ENCODE results near the gene AGFG2.

AGFG2 gene

DNA sequence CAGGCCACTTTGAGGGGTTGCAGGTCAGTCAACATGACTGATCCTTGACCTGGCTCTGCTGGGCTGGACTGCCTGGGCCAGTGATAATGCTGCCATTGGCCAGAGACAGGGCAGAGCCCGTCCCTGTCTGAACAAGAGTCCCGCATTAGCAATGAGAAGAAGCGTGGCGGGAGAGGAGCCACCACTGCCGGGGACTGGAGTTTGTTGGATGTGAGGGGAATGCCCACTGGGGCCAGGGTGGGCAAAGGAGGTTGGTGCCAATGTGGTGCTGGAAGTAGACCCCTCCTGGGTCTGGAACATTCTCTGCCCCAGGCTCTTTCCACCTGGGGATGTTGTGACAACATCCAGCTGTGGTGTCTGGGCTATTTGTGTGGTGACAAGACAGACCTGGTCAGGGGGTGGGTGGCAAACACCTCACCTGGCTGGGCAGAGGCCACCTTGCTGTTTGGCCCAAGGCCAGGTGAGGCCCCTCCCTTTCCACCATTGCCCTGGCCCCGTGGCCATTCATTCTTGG is 27.1 kb downstream of the AGFG2 start:
- Histone ChIP-seq H3K36me3 (peaks cover 0 to 27% (median 15%) of the 10 kb centered on the region in 11 experiments; a peak in 11 of 22 replicates), H3K4me3 (no peak overlapping the region), H3K9me3 (replicated peaks in 1 of 11) (no peaks in the 10 kb centered on the region), H3K4me1 (peaks cover 39 to 50% (median 47%) of the 10 kb centered on the region in 10 experiments), H4K20me1 (peaks cover 3 to 32% (median 14%) of the 10 kb centered on the region in 11 experiments; a peak in 20 of 22 replicates), H3K27ac (no peak overlapping the region), H3K4me2 (no peak overlapping the region), H3K27me3 (peaks cover 15 to 24% (median 22%) of the 10 kb centered on the region in 11 experiments), H3K9ac (no peak overlapping the region)
- TF ChIP-seq Cebpa-rat (IDR thresholded peaks at IDR 0.05) = no peak

DNA sequence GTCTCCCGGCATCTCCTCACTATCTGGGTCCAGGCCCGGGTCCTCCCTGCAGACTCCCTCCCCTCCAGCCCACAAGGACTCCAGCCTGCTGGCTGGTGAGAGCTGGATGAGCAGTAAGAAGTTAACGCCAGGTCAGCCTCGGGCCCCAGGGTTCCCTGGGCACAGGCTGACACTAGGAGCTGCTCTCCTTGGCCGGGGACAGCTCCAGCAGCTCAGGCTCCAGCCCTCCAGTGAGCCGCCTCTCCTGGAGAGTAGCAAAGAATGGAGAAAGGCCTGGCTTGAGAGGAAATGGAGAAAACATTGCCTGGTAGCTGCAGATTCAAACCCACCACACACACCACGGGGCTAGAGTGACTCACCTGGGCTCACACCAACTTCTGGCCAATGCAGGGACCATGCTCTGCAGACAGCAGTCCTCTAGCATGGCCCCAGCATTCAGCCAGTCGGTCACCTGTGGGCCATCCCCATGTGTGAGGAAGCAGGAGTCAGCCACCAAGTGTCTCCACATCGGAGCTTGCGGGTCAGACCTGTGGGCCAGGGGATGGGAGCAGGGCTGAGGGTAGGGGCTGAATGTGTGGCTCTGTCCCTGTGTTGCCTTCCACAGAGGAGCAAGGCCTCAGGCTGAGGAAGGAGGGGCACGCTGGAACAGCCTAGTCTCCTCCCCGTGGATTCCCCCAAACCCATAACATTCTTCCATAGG is 28.2 kb downstream of the AGFG2 start:
- TF ChIP-seq Cebpa-rat (IDR thresholded peaks at IDR 0.05) = no peak
- no peak overlapping the region for H3K4me3 ChIP-seq
- peak overlapping the region in 4 of 11 experiments; percentile 2 to 34 (median 20); a peak in 1 of 22 replicates for H3K27ac ChIP-seq
- H3K9me3 ChIP-seq (replicated peaks in 1 of 11) = no peaks in the 10 kb centered on the region
- H3K9ac ChIP-seq = peak overlapping the region in 6 of 11 experiments; percentile 1 to 39 (median 28); a peak in 5 of 22 replicates
- peaks cover 13 to 43% (median 24%) of the 10 kb centered on the region in 11 experiments; a peak in 20 of 22 replicates for H4K20me1 ChIP-seq
- H3K4me2 ChIP-seq = peak overlapping the region; percentile 21 to 91 (median 77); a peak in 21 of 22 replicates
- peaks cover 26 to 35% (median 30%) of the 10 kb centered on the region in 11 experiments for H3K27me3 ChIP-seq
- peaks cover 0 to 27% (median 15%) of the 10 kb centered on the region in 11 experiments; a peak in 13 of 22 replicates for H3K36me3 ChIP-seq
- peaks cover 40 to 61% (median 56%) of the 10 kb centered on the region in 10 experiments for H3K4me1 ChIP-seq

DNA sequence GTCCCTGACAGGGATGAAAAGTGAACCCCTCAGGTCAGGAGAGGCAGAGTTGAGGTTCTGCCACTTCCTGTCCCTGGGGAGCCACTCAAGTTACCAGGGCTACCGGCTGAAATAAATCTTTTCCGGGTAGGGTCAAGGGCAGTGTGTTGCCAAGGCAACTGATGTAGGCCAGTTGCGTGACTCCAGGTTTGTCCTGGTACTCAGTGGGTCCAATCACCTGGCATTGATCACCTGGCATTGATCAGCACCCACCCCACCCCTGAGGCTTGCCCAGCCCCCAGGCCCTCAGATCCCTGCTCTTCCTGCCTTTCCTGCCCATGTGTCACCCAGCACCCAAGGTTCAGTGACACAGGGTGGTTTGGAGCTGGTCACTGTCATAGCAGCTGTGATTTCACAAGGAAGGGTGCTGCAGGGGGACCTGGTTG is 28.8 kb downstream of the AGFG2 start:
- H3K27ac ChIP-seq = peak overlapping the region in 3 of 11 experiments; percentile 2 to 34 (median 22); a peak in 2 of 22 replicates
- H4K20me1 ChIP-seq = peaks cover 19 to 49% (median 30%) of the 10 kb centered on the region in 11 experiments; a peak in 20 of 22 replicates
- peaks cover 26 to 41% (median 31%) of the 10 kb centered on the region in 11 experiments for H3K27me3 ChIP-seq
- peaks cover 40 to 64% (median 58%) of the 10 kb centered on the region in 10 experiments for H3K4me1 ChIP-seq
- no peak for TF ChIP-seq Cebpa-rat (IDR thresholded peaks at IDR 0.05)
- no peaks in the 10 kb centered on the region for H3K9me3 ChIP-seq (replicated peaks in 1 of 11)
- H3K36me3 ChIP-seq = peaks cover 0 to 25% (median 14%) of the 10 kb centered on the region in 11 experiments; a peak in 19 of 22 replicates
- peak overlapping the region in 6 of 11 experiments; percentile 1 to 39 (median 28); a peak in 5 of 22 replicates for H3K9ac ChIP-seq
- no peak overlapping the region for H3K4me3 ChIP-seq
- H3K4me2 ChIP-seq = peak overlapping the region; percentile 21 to 91 (median 77); a peak in 21 of 22 replicates

DNA sequence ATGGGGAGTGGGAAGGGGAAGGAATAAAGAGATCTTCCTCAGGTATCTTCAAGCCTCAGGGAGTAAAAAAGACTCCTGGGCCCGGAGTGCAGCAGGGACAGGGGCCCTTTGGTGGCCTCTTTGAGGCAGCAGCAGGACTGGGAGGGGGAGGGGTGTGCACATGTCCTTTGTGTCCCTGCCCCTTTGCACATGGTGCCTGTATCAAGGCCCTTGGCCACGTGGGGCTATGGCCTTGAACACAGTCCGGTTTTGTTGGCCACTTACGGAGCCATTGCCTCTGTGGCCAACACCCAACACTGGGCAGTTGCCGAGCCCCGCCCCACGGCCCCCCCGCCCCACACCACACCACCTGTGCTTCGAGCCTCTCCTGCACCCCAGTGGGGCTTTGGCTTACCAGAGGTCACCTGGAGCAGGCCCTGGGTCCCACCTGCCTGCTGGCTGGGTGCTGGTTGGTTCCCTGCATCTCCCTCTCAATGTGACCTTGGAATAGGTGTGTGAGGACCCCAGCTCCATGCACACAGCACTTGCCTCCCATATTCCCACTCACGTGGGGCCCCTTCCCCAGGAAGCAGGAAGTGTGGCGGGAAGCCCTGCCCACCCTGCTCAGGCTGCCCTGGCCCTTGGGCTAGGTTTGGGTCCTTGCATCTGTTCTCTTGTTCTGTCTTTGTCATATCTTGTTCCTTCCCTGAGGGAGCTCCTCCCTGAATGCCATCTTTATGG is 29.3 kb downstream of the AGFG2 start:
- Histone ChIP-seq H3K9ac (0 out of 22 replicates have a peak overlapping the region, but pooled peaks of 1 of the 11 experiments have one; percentile 1), H3K9me3 (replicated peaks in 1 of 11) (no peaks in the 10 kb centered on the region), H3K4me2 (peak overlapping the region; percentile 61 to 91 (median 77); a peak in 21 of 22 replicates), H3K4me1 (peaks cover 40 to 68% (median 60%) of the 10 kb centered on the region in 10 experiments), H3K4me3 (no peak overlapping the region), H4K20me1 (peaks cover 24 to 55% (median 35%) of the 10 kb centered on the region in 11 experiments; a peak in 20 of 22 replicates), H3K27ac (peak overlapping the region in 1 of 11 experiments; percentile 22; a peak in 1 of 22 replicates), H3K27me3 (peaks cover 26 to 44% (median 31%) of the 10 kb centered on the region in 11 experiments), H3K36me3 (peaks cover 3 to 25% (median 14%) of the 10 kb centered on the region in 11 experiments; a peak in 21 of 22 replicates)
- TF ChIP-seq Cebpa-rat (IDR thresholded peaks at IDR 0.05) = no peak

DNA sequence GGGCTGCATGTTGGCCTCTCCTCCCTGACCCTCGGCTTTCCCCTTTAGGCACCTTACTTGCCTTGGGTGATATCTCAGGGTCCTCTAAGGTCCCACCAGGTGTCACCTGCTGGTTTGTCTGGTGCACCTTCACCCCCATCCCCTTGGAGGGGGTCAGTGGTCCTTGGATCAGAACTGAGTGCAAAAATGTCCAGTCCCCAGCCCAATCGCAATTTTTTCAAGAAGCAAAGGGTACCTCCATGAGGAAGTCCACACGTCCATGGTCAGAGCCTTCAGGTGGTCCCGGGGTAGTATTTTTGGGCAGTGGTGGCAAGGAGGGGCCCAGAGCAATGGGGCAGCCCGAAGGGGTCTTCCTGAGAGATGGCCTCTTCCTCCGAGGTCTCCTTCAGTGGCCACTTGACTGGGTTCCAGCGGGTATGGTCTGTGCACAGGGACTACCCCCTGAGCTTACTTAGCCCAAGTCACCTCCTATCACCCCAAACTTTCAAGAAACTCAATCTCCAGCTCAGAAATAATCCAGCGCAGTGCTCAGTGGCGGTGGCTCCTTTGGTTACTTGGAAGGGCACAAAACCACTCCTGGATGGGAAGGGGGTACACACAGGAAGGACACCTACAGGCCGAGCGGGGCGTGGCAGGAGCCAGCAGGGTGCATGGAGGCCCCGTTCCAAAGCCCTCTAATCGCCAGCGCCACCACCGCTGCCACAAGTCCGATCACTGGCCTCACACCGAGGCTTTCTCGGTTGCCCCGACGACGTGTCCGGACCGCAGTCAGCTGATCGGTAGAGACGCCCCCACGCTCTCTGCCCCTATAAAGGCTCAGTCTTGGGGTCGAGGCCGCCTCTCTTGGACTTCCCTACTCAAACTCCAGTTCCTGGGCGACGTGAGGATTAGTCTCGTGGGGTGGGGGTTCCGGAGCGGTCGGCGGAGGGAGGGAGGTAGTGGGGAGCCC is 30.2 kb downstream of the AGFG2 start:
- no peaks in the 10 kb centered on the region for H3K9me3 ChIP-seq (replicated peaks in 1 of 11)
- no peak for TF ChIP-seq Cebpa-rat (IDR thresholded peaks at IDR 0.05)
- peaks cover 40 to 72% (median 58%) of the 10 kb centered on the region in 10 experiments for H3K4me1 ChIP-seq
- H4K20me1 ChIP-seq = peaks cover 26 to 63% (median 43%) of the 10 kb centered on the region in 11 experiments; a peak in 20 of 22 replicates
- H3K4me3 ChIP-seq = no peak overlapping the region
- H3K36me3 ChIP-seq = peaks cover 11 to 31% (median 19%) of the 10 kb centered on the region in 11 experiments
- peak overlapping the region; percentile 61 to 91 (median 77) for H3K4me2 ChIP-seq
- H3K27me3 ChIP-seq = peaks cover 26 to 48% (median 31%) of the 10 kb centered on the region in 11 experiments
- H3K27ac ChIP-seq = no peak overlapping the region
- H3K9ac ChIP-seq = no peak overlapping the region

DNA sequence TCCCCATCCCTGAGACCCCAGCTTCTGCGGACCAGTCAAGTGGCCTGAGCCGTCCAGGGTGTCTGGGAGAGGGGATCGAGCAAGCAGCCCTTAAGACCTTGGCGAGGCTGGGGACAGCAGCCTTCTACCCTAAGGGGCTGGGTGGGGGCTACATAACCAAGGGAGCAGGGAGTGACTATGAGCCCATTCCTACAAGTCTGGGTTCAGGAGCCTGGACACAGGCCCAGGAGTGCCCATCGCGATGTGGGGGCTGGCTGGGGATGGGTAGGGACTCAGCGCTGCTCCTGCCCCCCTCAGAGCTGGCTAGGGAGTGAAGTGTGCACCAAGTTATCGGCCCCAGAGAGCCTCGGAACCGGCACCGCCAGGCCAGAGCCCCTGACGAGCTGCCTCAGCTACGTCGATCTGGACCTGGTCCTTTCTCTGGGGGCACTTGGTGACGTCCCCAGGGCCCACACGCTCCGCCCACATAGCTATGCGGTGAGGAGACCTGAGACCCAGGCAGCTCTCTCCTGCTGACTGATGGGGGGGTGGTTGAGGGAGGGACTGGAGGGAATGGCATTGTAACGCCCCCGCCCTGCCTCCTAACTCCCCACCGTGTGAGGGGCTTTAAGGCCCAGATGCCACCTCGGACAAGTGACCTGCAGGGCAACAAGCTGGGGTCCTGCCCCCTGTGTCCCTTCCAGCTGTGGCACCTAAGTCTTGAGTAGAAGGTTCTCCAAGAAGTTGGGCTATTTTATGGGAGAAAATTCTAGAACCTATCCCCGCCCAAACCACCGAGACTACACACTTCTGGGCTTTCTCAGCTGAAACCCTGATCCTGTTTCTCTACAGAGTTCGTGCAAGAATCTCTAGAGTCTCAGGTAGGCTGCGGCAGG is 32.2 kb downstream of the AGFG2 start:
- peaks cover 26 to 83% (median 56%) of the 10 kb centered on the region in 11 experiments; a peak in 21 of 22 replicates for H4K20me1 ChIP-seq
- H3K4me1 ChIP-seq = peaks cover 40 to 70% (median 57%) of the 10 kb centered on the region in 10 experiments
- H3K27me3 ChIP-seq = peaks cover 26 to 50% (median 31%) of the 10 kb centered on the region in 11 experiments
- peak overlapping the region; percentile 18 to 91 (median 77); a peak in 21 of 22 replicates for H3K4me2 ChIP-seq
- peak overlapping the region in 1 of 10 experiments; percentile 11; a peak in 1 of 20 replicates for H3K4me3 ChIP-seq
- TF ChIP-seq Cebpa-rat (IDR thresholded peaks at IDR 0.05) = no peak
- peaks cover 31 to 49% (median 40%) of the 10 kb centered on the region in 11 experiments for H3K36me3 ChIP-seq
- H3K9ac ChIP-seq = peak overlapping the region in 1 of 11 experiments; percentile 4; a peak in 1 of 22 replicates
- H3K27ac ChIP-seq = no peak overlapping the region
- H3K9me3 ChIP-seq (replicated peaks in 1 of 11) = no peaks in the 10 kb centered on the region

DNA sequence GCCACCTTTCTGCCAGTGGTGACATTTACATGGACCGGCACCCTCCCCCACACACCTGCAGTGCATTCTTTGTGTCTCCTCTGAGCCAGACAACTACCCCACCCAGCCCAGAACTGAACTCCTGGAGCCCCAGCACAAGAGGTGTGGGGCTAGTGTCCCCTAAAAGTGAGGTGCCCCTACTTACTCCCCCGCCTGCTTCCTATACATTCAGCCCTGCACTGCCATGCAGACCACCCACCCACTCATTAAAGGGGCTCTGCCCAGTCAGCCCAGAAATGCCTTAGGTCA is 32.8 kb downstream of the AGFG2 start:
- no peak overlapping the region for H3K4me3 ChIP-seq
- H3K4me1 ChIP-seq = peaks cover 40 to 68% (median 56%) of the 10 kb centered on the region in 10 experiments
- peaks cover 26 to 86% (median 62%) of the 10 kb centered on the region in 11 experiments; a peak in 21 of 22 replicates for H4K20me1 ChIP-seq
- H3K27ac ChIP-seq = no peak overlapping the region
- H3K9ac ChIP-seq = peak overlapping the region in 1 of 11 experiments; percentile 4; a peak in 1 of 22 replicates
- H3K27me3 ChIP-seq = peaks cover 26 to 50% (median 31%) of the 10 kb centered on the region in 11 experiments
- peaks cover 37 to 55% (median 45%) of the 10 kb centered on the region in 11 experiments for H3K36me3 ChIP-seq
- peak overlapping the region in 5 of 11 experiments; percentile 70 to 85 (median 77); a peak in 2 of 22 replicates for H3K4me2 ChIP-seq
- no peaks in the 10 kb centered on the region for H3K9me3 ChIP-seq (replicated peaks in 1 of 11)
- TF ChIP-seq Cebpa-rat (IDR thresholded peaks at IDR 0.05) = no peak

Data from BLaER1 treated with 17β-estradiol and CSF1 and Interleukin-3, amounts not matched to agents 10 nM and 100 nM (cell line).